ENCODE measurements around the gene STK33. TPM values are rescaled to one million over a fixed set of nuclear protein-coding genes. Genes with fewer than 3 reads are reported as not detected.

STK33 gene
- total RNA-seq, 1 experiment from 2014 or later: 10.6 TPM

DNA sequence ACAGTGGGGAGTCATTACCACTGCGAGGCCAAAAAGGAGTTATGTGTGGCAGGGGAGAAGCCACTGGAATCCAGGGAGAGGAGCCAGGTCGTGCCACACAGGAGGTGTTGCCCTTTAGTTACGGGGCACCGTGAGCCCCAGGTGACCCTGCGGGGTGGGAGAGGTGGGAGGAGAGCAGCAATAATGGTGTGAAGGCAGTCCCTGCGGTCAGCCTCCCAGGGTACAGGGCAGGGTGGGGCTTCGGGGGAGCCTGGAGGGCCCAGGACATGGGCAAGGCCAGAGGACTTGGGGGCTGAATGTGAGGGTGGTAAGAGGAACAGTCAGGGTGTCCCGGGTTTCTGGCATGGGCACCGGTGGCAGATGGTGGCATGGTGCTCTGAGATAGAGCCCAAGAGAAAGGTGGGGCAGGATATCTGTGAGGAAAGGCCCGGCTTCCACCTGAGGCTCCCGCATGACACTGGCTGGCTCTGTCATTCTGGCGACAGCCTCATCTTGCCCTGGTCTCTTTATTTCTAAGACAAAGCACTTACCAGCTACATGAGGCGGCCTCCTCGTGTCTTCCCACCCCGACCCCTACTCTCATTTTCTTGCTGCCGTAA lies 247.8 kb downstream of the STK33 start:
- H3K27me3 ChIP-seq (ENCODE audit: control insufficient read depth, insufficient read depth, low read length): no peaks in the 10 kb centered on the region
- H3K4me3 ChIP-seq (ENCODE audit: insufficient read depth, low read depth, low read length): no peak overlapping the region
- no peaks in the 10 kb centered on the region for H3K36me3 ChIP-seq (replicated peaks; ENCODE audit: control insufficient read depth, insufficient read depth, low read length)
- no peak for DNase-seq

DNA sequence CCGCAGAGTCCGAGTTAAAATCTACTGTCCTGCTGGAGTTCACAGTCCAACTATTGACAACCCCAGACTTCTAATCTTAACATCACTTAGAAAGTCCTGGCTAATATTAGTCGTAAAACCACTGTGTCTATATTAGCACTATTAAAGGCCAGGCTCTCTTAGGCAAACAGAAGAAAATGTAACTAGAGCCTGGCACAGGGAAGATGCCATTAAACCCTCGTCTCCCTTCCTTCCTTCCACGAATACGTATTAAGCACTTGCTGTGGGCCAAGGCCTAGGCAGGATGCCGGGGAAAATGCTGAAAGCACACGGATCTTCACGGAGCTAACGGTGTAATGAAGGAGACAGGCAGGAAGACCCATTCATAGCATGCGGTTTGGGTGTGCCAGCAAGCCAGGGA lies 248.8 kb downstream of the STK33 start:
- Histone ChIP-seq H3K4me3 (ENCODE audit: insufficient read depth, low read depth, low read length) (no peak overlapping the region), H3K27me3 (ENCODE audit: control insufficient read depth, insufficient read depth, low read length) (no peaks in the 10 kb centered on the region), H3K36me3 (replicated peaks; ENCODE audit: control insufficient read depth, insufficient read depth, low read length) (no peaks in the 10 kb centered on the region)
- no peak for DNase-seq

DNA sequence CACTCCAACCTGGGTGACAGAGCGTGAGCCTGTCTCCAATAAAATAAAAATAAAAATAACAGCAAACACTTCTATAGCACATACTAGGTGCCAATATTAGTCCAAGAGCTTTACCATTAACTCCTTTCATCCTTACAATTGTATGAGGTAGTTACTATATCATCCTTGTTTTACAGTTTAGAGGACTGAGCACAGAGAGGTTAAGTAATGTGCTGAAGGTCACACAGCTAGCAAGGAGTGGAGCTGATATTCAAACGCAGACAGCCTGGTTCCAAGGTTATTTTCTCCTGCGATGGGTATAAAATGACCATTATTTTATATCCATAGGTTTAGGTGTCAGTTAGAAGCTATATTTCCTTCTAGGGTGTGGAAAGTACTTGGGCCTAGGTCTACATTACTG lies 249.7 kb downstream of the STK33 start:
- DNase-seq: no peak
- no peaks in the 10 kb centered on the region for H3K27me3 ChIP-seq (ENCODE audit: control insufficient read depth, insufficient read depth, low read length)
- H3K4me3 ChIP-seq (ENCODE audit: insufficient read depth, low read depth, low read length): no peak overlapping the region
- no peaks in the 10 kb centered on the region for H3K36me3 ChIP-seq (replicated peaks; ENCODE audit: control insufficient read depth, insufficient read depth, low read length)

DNA sequence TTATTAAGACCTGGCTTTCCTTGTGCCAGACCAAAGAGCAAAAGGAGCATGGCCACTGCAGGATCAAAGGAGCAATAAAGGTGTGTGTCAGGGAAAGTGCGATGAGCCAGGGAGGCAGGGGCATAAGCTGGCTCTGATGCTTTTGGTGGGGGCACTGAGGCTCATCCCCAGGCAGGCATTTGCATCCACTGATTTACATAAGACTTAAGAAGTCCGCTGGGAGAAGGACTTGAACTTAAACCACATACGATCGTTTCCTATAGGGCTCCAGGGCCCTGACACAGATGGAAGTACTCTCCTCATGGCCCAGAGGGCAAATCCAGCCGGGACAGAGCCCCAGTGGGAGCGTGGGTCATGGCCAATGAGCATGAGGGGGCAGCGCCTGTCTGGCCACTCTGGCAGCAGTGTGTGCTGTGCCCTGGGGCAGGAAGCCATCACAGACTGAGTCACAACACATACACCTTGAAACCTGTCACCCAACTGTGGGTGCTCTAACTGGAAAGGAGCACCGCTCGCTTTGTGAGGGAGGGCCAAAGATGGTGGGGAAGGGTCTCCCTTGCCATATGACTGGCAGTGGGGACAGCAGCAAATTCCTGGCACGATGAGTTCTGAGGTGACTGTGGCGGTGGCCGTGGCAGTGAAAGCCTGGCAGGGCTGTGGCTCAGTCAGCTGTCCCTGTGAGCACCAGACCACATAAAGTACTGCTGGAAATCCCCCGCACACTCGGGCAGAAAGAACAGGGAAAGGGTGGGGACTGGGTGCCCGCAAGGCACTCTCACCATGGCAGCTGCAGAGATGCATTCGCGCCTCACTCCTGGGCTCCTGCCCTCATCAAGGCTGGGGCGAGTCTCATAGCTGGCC lies 251.0 kb downstream of the STK33 start:
- H3K36me3 ChIP-seq (replicated peaks; ENCODE audit: control insufficient read depth, insufficient read depth, low read length): no peaks in the 10 kb centered on the region
- H3K4me3 ChIP-seq (ENCODE audit: insufficient read depth, low read depth, low read length): no peak overlapping the region
- DNase-seq: no peak
- no peaks in the 10 kb centered on the region for H3K27me3 ChIP-seq (ENCODE audit: control insufficient read depth, insufficient read depth, low read length)

DNA sequence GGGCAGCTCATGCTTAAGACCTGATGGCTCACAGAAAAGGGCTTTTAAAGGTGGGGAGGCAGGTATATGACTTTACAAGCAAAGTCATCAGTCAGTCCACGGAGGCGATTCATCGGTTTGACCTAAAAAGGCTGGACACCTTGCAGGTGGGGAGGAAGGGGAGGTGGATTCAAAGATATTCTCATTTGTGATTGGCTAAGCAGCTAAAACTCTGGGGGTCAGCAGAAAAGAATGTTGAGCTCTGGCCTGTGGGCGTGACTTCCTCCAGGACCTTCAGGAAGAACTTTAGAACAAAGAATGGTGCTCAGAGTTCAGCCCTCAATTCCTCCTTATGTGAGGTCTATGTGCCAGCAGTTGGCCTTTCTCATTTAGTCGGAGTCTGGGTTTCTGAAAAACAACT lies 252.0 kb downstream of the STK33 start:
- Histone ChIP-seq H3K36me3 (replicated peaks; ENCODE audit: control insufficient read depth, insufficient read depth, low read length) (no peaks in the 10 kb centered on the region), H3K4me3 (ENCODE audit: insufficient read depth, low read depth, low read length) (no peak overlapping the region), H3K27me3 (ENCODE audit: control insufficient read depth, insufficient read depth, low read length) (no peaks in the 10 kb centered on the region)
- no peak for DNase-seq

Other genes starting within 250 kb of the STK33 start
- gene TRIM66, start 88.4 kb upstream of the STK33 start, total RNA-seq (2014; rRNA removed; shearing (Covaris generic)): 0.83 and 0.96 TPM in 2 replicates
- gene RPL27A, start 88.6 kb upstream of the STK33 start, total RNA-seq (2014; rRNA removed; shearing (Covaris generic)): 901 and 1,070 TPM in 2 replicates

Measured in H7 (cell line).